ENCODE measurements around the gene KMT5B. TPM values are rescaled to one million over a fixed set of nuclear protein-coding genes. Genes with fewer than 3 reads are reported as not detected.

Gene KMT5B
- total and polyA plus RNA-seq, 2 of the 4 experiments (the other 2 are of a cell fraction), result 11.2 to 13.4 TPM

GRCh38 chr11:68146704-68147474 lies 66.2 kb downstream of the KMT5B start:
- intact Hi-C loops (cut with micrococcal nuclease), result no loop called here
- BruUV-seq (replicated peaks), result no TSS peak
- Histone ChIP-seq H4K20me1 (ENCODE audit: insufficient read depth, low read length) (no peaks in the 10 kb centered on the region), H2AK9ac (replicated peaks; ENCODE audit: low read depth, low read length, poor library complexity) (peak overlapping the region; percentile 66), H2BK20ac (ENCODE audit: low read depth, low read length) (no peak overlapping the region), H3K14ac (replicated peaks; ENCODE audit: low read depth, low read length) (no peak overlapping the region), H4K91ac (ENCODE audit: insufficient read depth, low read depth, low read length) (no peak overlapping the region), H4K5ac (ENCODE audit: low read depth, low read length) (no peak overlapping the region), H3K23ac (ENCODE audit: low read depth, low read length) (no peak overlapping the region), H3K9ac (ENCODE audit: low read depth, low read length) (no peak overlapping the region), H4K8ac (ENCODE audit: low read depth in 2 of 2, low read length in 2 of 2) (no peak overlapping the region), H2AK5ac (ENCODE audit: low read depth, low read length) (no peak overlapping the region), H3K9me3 (ENCODE audit: control insufficient read depth, insufficient read depth, low read length) (no peaks in the 10 kb centered on the region), H2BK15ac (ENCODE audit: low read depth, low read length) (no peak overlapping the region), H3K27ac (ENCODE audit: insufficient read depth, low read length) (no peak overlapping the region), H3K4me2 (ENCODE audit: low read depth, low read length) (no peak overlapping the region; the same call in 1 of the 2 replicates), H3K9me1 (ENCODE audit: insufficient read depth, low read length) (peaks cover 3% of the 10 kb centered on the region; the same call in 1 of the 2 replicates), H3K4me3 (ENCODE audit: insufficient read depth, low read depth, low read length) (no peak overlapping the region), H3K18ac (ENCODE audit: low read depth, low read length) (no peak overlapping the region), H3K36me3 (ENCODE audit: control insufficient read depth, insufficient read depth, low read length) (no peaks in the 10 kb centered on the region), H3K4ac (ENCODE audit: low read depth, low read length) (no peak overlapping the region; the same call in 1 of the 2 replicates), H2BK120ac (ENCODE audit: low read depth, low read length) (no peak overlapping the region), H3K27me3 (ENCODE audit: control insufficient read depth, insufficient read depth, low read length) (no peaks in the 10 kb centered on the region; the same call in 1 of the 2 replicates), H2AFZ (replicated peaks; ENCODE audit: low read length, poor library complexity) (peak overlapping the region; percentile 78), H2BK5ac (ENCODE audit: low read depth, low read length, poor library complexity, severe bottlenecking) (no peak overlapping the region), H3K56ac (ENCODE audit: extremely low read depth, insufficient read depth, low read length) (no peak overlapping the region), H3K4me1 (ENCODE audit: control insufficient read depth, insufficient read depth, low read length) (peaks cover 4% of the 10 kb centered on the region; the same call in 1 of the 2 replicates), H3K79me1 (ENCODE audit: low read depth in 1 of 2, low read length in 2 of 2) (no peaks in the 10 kb centered on the region)
- ChIA-PET POLR2A (ENCODE audit: unreplicated experiment) (no interaction called here), CTCF (no interaction called here)
- ATAC-seq (ENCODE audit: low read depth) (peak; percentile 79), DNase-seq (peak; percentile 50)
- WGBS, 2 experiments (ENCODE audit: extremely low coverage in 2 of 2, insufficient read length in 1 of 2), result 4% methylated on average over 3 of the region's 13 CpGs; no CpG with 5 or more reads in 1 of the 2 experiments
- in situ Hi-C loops (cut with MboI; ENCODE audit: low sequenced_read_pairs), result no loop called here
- dilution Hi-C loops (cut with HindIII; ENCODE audit: low sequenced_read_pairs, unreplicated experiment), result no loop called here
- TF ChIP-seq MXI1 (IDR thresholded peaks at IDR 0.05; ENCODE audit: borderline replicate concordance, low read depth, low read length), result peak; percentile 77; the same call in 1 of the 2 replicates
- no peak for TF ChIP-seq BHLHE40 (IDR thresholded peaks at IDR 0.05; ENCODE audit: low read depth, low read length)

All from IMR-90 (cell line).